Right ventricle myocardium superior (tissue), 1 donor: Measurements from ENCODE around the gene CACNG8. TPM values are rescaled to one million over a fixed set of nuclear protein-coding genes. Genes with fewer than 3 reads are reported as not detected.

Source experiments
- ATAC-seq: fragments of 200-7000 bp; cut with Tn5 transposase; one replicate; pipeline ENCODE4 v1.9.1; 2020; ENCODE audit warnings: mild to moderate bottlenecking; ENCODE audit not compliant: poor library complexity
- DNase-seq: peaks from one replicate; pipeline ENCODE4 v3.0.0-alpha.2; 2020
- intact Hi-C: fragments of 100-400 bp; cut with DNase I; formaldehyde crosslinking; loops from one replicate; pipeline ENCODE4 v1.11.2; 2022
- total RNA-seq: library from RNA; stranded (reverse); fragmentation: NEBNext Ultra II Directional; extraction: Animal tissue kit (Norgen Biotek cat#: 25700); gene quantifications from one replicate; pipeline ENCODE4 v1.2.1, GENCODE V29; 2021
- donor health status: DM: no; HTN: yes; CAD: no; lungs with severe emphysema.

CACNG8 gene
- total RNA-seq, 1 donor from 2014 or later: 0.03 TPM

GRCh38 chr19:53960187-53960586 is 2.5 kb upstream of the CACNG8 start:
- intact Hi-C loops: no loop called here
- no peak for DNase-seq
- ATAC-seq: no peak

GRCh38 chr19:53960886-53961285 is 1.9 kb upstream of the CACNG8 start:
- no peak for DNase-seq

GRCh38 chr19:53961523-53962356 is 997 bp upstream of the CACNG8 start:
- DNase-seq: no peak
- intact Hi-C loops: no loop called here
- ATAC-seq: no peak

More at GRCh38 chr19:53960886-53961285, 1.9 kb upstream of the CACNG8 start:
- intact Hi-C loops: no loop called here
- ATAC-seq: no peak

- intact Hi-C loops: no loop called here
- no peak for DNase-seq
Measured at GRCh38 chr19:53965091-53965490, 2.4 kb downstream of the CACNG8 start.

GRCh38 chr19:53966931-53967330 is 4.2 kb downstream of the CACNG8 start:
- ATAC-seq (no peak), DNase-seq (no peak)
- intact Hi-C loops: no loop called here

More at GRCh38 chr19:53965091-53965490, 2.4 kb downstream of the CACNG8 start:
- ATAC-seq: no peak

GRCh38 chr19:53969366-53969765 is 6.6 kb downstream of the CACNG8 start:
- DNase-seq (no peak), ATAC-seq (no peak)
- intact Hi-C loops: no loop called here

- intact Hi-C loops: no loop called here
- DNase-seq: no peak
- no peak for ATAC-seq
Measured at GRCh38 chr19:53971673-53972072, 8.9 kb downstream of the CACNG8 start.

- DNase-seq (peak; percentile 65), ATAC-seq (peak; percentile 95)
- intact Hi-C loops: no loop called here
Measured at GRCh38 chr19:53977429-53977990, 14.8 kb downstream of the CACNG8 start.

- peak; percentile 73 for DNase-seq
- peak; percentile 47 for ATAC-seq
- intact Hi-C loops: no loop called here
Measured at GRCh38 chr19:53977991-53978731, 15.4 kb downstream of the CACNG8 start.

GRCh38 chr19:53978975-53979801 is 16.5 kb downstream of the CACNG8 start:
- ATAC-seq (no peak), DNase-seq (no peak)
- intact Hi-C loops: no loop called here

- no peak for ATAC-seq
- intact Hi-C loops: no loop called here
- no peak for DNase-seq
Measured at GRCh38 chr19:53980539-53981375, 18.0 kb downstream of the CACNG8 start.

- ATAC-seq (no peak), DNase-seq (no peak)
- intact Hi-C loops: no loop called here
Measured at GRCh38 chr19:53981376-53981951, 18.7 kb downstream of the CACNG8 start.

GRCh38 chr19:53982001-53982451 is 19.3 kb downstream of the CACNG8 start:
- no peak for DNase-seq
- no peak for ATAC-seq
- intact Hi-C loops: no loop called here

GRCh38 chr19:53982611-53983010 is 19.9 kb downstream of the CACNG8 start:
- peak; percentile 63 for DNase-seq
- intact Hi-C loops: no loop called here
- peak; percentile 10 for ATAC-seq

GRCh38 chr19:53983457-53984289 is 20.9 kb downstream of the CACNG8 start:
- no peak for ATAC-seq
- intact Hi-C loops: no loop called here
- DNase-seq: no peak

- intact Hi-C loops: no loop called here
- ATAC-seq: no peak
- no peak for DNase-seq
Measured at GRCh38 chr19:53985863-53986262, 23.1 kb downstream of the CACNG8 start.

GRCh38 chr19:53988981-53989380 is 26.2 kb downstream of the CACNG8 start:
- intact Hi-C loops: no loop called here

More at GRCh38 chr19:53988981-53989380, 26.2 kb downstream of the CACNG8 start:
- ATAC-seq (no peak), DNase-seq (no peak)
